Transverse colon (tissue), 4 donors: ENCODE measurements around the gene SELENOT. TPM values are rescaled to one million over a fixed set of nuclear protein-coding genes. Genes with fewer than 3 reads are reported as not detected.

Experiments used
- DNase-seq: peaks from one replicate; pipeline ENCODE4 v3.0.0-alpha.2; 2019
- H3K27ac ChIP-seq, 4 donors: fragments of 200-600 bp; sonication (generic); 2 replicates each; pipeline ENCODE4 v1.5.1; 2016 to 2018; ENCODE audit warnings: inconsistent platforms in 4 of 4
- H3K27me3 ChIP-seq: fragments of 200-600 bp; sonication (generic); 2 replicates; pipeline ENCODE4 v1.5.1; 2017; ENCODE audit warnings: inconsistent platforms
- H3K36me3 ChIP-seq, 4 donors: fragments of 200-600 bp; sonication (generic); 2 replicates each; pipeline ENCODE4 v1.5.1; 2017 to 2019; ENCODE audit warnings: inconsistent platforms in 4 of 4
- H3K4me1 ChIP-seq, 4 donors: fragments of 200-600 bp; sonication (generic); 2 replicates each; pipeline ENCODE4 v1.5.1; 2017 to 2020; ENCODE audit warnings: inconsistent platforms in 4 of 4
- H3K4me3 ChIP-seq, 4 donors: fragments of 200-600 bp; sonication (generic); 1 replicate in 1 of 4; 2 replicates in 3 of 4; pipeline versions ENCODE4 v1.5.1 to v1.6.1; 2017 to 2019; ENCODE audit warnings: inconsistent platforms in 4 of 4
- H3K9me3 ChIP-seq, 2 donors: fragments of 200-600 bp; sonication (generic); 2 replicates each; pipeline ENCODE4 v1.5.1; 2017 to 2019; ENCODE audit warnings: inconsistent platforms in 2 of 2
- EP300 ChIP-seq: sonication (generic); formaldehyde crosslinking; IDR thresholded peaks from one replicate; pipeline ENCODE4 v1.6.1; 2017; ENCODE audit warnings: antibody characterized with exemption, low read depth
- POLR2A ChIP-seq: fragments of 450-650 bp; IDR thresholded peaks from one replicate; pipeline ENCODE4 v1.6.1; 2016; ENCODE audit warnings: antibody characterized with exemption, mild to moderate bottlenecking, moderate library complexity
- POLR2AphosphoS5 ChIP-seq, 3 donors: sonication (generic); formaldehyde crosslinking; IDR thresholded peaks; one replicate each; pipeline ENCODE4 v1.6.1; 2016; ENCODE audit warnings: antibody characterized with exemption in 3 of 3
- WGBS, 2 donors: methylation state at CpG; one replicate each; pipeline ENCODE4 v1.1.5; 2018; ENCODE audit warnings: low coverage in 1 of 2; 5-methylcytosine and 5-hydroxymethylcytosine counted together
- in situ Hi-C, 4 donors: fragments of 200-750 bp; cut with MboI; loops; one replicate each; pipeline versions ENCODE4 v1.15.0 to v1.15.1; 2017; ENCODE audit warnings: low sequenced_read_pairs in 3 of 4, low pct_ligation_motif_present in 1 of 4, low pct_unique_long_range_greater_than_20kb in 1 of 4
- intact Hi-C: fragments of 100-400 bp; cut with DNase I; formaldehyde crosslinking; loops from one replicate; pipeline ENCODE4 v1.15.1; 2023; ENCODE audit warnings: low total_unique reads
- total RNA-seq, 4 donors: library from RNA; depleted of rRNA; stranded (reverse); fragments of >200 nt; gene quantifications; one replicate each; pipeline ENCODE4 v1.1.0, GENCODE V29; 2016
- TF ChIP-seq, protein P1 (sequence below), 5 experiments: fragments of 200-600 bp in 3 of 5; fragments of 450-650 bp in 2 of 5; sonication (generic) in 3 of 5; IDR thresholded peaks; 1 replicate in 2 of 5; 2 replicates in 3 of 5; pipeline ENCODE4 v1.5.1; 2016 to 2017; ENCODE audit warnings: antibody characterized with exemption in 5 of 5, inconsistent platforms in 3 of 5, mild to moderate bottlenecking in 2 of 5, moderate library complexity in 1 of 5

The SELENOT gene, protein sequence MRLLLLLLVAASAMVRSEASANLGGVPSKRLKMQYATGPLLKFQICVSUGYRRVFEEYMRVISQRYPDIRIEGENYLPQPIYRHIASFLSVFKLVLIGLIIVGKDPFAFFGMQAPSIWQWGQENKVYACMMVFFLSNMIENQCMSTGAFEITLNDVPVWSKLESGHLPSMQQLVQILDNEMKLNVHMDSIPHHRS
- total RNA-seq = 100 to 1,000 TPM in 2 of 4 donors, 10 to 100 TPM in 2; 36.3 to 149 (median 95.1) TPM

- 0 to 1% methylated on average over 15 to 50 of the region's 69 CpGs for WGBS, 2 donors
- no peaks in the 10 kb centered on the region for H3K36me3 ChIP-seq
- H3K27me3 ChIP-seq = no peaks in the 10 kb centered on the region
- intact Hi-C loops = no loop called here
- peak within 1 kb of the TSS; percentile 96 to 98 (median 97) for H3K27ac ChIP-seq
- peaks cover 17 to 48% (median 34%) of the 10 kb centered on the region in 4 donors for H3K4me1 ChIP-seq
- in situ Hi-C loops = loop anchor here in 1 of 4 donors (10.0 kb wide), 1 partner anchor 161 kb away; the partner anchor contains the start of gene SIAH2
- H3K4me3 ChIP-seq = peak within 1 kb of the TSS; percentile 63 to 76 (median 68)
- no peaks in the 10 kb centered on the region for H3K9me3 ChIP-seq
- DNase-seq = peak; percentile 95
- TF ChIP-seq POLR2AphosphoS5 (IDR thresholded peaks at IDR 0.05) (peak; percentile 93 to 98 (median 97)), POLR2A (peak; percentile 98), EP300 (no peak)
- TF ChIP-seq, protein P1, sequence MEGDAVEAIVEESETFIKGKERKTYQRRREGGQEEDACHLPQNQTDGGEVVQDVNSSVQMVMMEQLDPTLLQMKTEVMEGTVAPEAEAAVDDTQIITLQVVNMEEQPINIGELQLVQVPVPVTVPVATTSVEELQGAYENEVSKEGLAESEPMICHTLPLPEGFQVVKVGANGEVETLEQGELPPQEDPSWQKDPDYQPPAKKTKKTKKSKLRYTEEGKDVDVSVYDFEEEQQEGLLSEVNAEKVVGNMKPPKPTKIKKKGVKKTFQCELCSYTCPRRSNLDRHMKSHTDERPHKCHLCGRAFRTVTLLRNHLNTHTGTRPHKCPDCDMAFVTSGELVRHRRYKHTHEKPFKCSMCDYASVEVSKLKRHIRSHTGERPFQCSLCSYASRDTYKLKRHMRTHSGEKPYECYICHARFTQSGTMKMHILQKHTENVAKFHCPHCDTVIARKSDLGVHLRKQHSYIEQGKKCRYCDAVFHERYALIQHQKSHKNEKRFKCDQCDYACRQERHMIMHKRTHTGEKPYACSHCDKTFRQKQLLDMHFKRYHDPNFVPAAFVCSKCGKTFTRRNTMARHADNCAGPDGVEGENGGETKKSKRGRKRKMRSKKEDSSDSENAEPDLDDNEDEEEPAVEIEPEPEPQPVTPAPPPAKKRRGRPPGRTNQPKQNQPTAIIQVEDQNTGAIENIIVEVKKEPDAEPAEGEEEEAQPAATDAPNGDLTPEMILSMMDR (IDR thresholded peaks at IDR 0.05) = peak in 4 of 5 experiments; percentile 22 to 53 (median 34)
Observed at GRCh38 chr3:150603153-150603979, at the start of gene SELENOT. SELENOT (plus strand) TSS chr3:150603321; CDS start chr3:150603363, 42 bp downstream.

- Histone ChIP-seq H3K27me3 (no peaks in the 10 kb centered on the region), H3K4me3 (no peak overlapping the region), H3K36me3 (peaks cover 0 to 34% (median 14%) of the 10 kb centered on the region in 4 donors), H3K4me1 (no peaks in the 10 kb centered on the region), H3K9me3 (no peaks in the 10 kb centered on the region), H3K27ac (no peak overlapping the region)
- WGBS, 2 donors = 86 to 95% methylated on average over 3 to 4 of the region's 4 CpGs
- DNase-seq = no peak
- intact Hi-C loops (no loop called here), in situ Hi-C loops (no loop called here)
- TF ChIP-seq EP300 (no peak), POLR2A (no peak)
Observed at GRCh38 chr3:150555859-150556436, 47.2 kb upstream of the SELENOT start.

GRCh38 chr3:150556792-150557191 lies 46.3 kb upstream of the SELENOT start:
- 84 to 90% methylated on average over 2 of the region's 2 CpGs for WGBS, 2 donors
- Histone ChIP-seq H3K27me3 (no peaks in the 10 kb centered on the region), H3K9me3 (no peaks in the 10 kb centered on the region), H3K4me3 (no peak overlapping the region), H3K27ac (no peak overlapping the region), H3K4me1 (no peaks in the 10 kb centered on the region), H3K36me3 (peaks cover 0 to 34% (median 14%) of the 10 kb centered on the region in 4 donors)
- in situ Hi-C loops (no loop called here), intact Hi-C loops (no loop called here)
- TF ChIP-seq POLR2A (no peak), POLR2AphosphoS5 (IDR thresholded peaks at IDR 0.05) (no peak), EP300 (no peak)
- TF ChIP-seq, protein P1 (IDR thresholded peaks at IDR 0.05) = no peak
- no peak for DNase-seq

DNA sequence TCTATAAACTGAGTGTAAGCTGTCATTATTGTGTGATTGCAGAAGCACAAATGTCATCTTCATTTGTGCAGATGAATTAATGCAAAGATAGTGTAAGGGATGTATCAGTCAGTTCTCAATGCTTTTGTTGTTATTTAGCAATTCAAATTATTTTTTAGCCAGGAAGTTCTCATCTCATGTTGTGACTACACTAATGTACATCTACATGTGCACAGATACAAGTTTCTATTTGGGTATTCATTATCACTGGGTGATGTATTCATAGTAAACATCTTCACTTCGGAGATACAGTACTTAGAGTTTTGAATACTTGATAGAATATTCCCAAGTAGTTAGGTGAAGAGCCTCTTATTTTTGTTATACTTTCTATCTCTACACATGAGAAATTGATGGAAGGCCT lies 45.4 kb upstream of the SELENOT start:
- Histone ChIP-seq H3K4me1 (no peaks in the 10 kb centered on the region), H3K36me3 (peaks cover 0 to 31% (median 10%) of the 10 kb centered on the region in 4 donors), H3K27me3 (no peaks in the 10 kb centered on the region), H3K9me3 (no peaks in the 10 kb centered on the region), H3K27ac (no peak overlapping the region), H3K4me3 (no peak overlapping the region)
- no peak for DNase-seq
- intact Hi-C loops = no loop called here
- WGBS, 2 donors = 71 to 77% methylated on average over 1 of the region's 1 CpG
- in situ Hi-C loops = no loop called here
- TF ChIP-seq POLR2A (no peak), POLR2AphosphoS5 (IDR thresholded peaks at IDR 0.05) (no peak), EP300 (no peak)
- TF ChIP-seq, protein P1 (IDR thresholded peaks at IDR 0.05) = no peak
